B cell (primary cell): ENCODE results near the gene DHTKD1.

Experiments
- CTCF ChIP-seq: fragments of 200-600 bp; IDR thresholded peaks from one replicate; pipeline ENCODE4 v1.8.0; 2022; ENCODE audit warnings: antibody characterized with exemption, mild to moderate bottlenecking
- EZH2 ChIP-seq: IDR thresholded peaks from 2 replicates; pipeline ENCODE4 v1.6.1; 2012; ENCODE audit warnings: borderline replicate concordance, low read depth, mild to moderate bottlenecking, moderate library complexity, low read length; ENCODE audit not compliant: insufficient read depth, poor library complexity, severe bottlenecking

GRCh38 chr10:12081470-12081869, 12.7 kb downstream of the DHTKD1 start:
- TF ChIP-seq CTCF (no peak), EZH2 (no peak)
